ENCODE data around the gene PKMYT1.

GRCh38 chr16:2962334-2963073 is 17.7 kb downstream of the PKMYT1 start:
- TF ChIP-seq CTCF (optimal IDR thresholded peaks at IDR 0.05 in 1 of 3, IDR thresholded peaks at IDR 0.05 in 1 of 3, conservative IDR thresholded peaks at IDR 0.05 in 1 of 3; ENCODE audit: extremely low read depth in 1 of 3, insufficient read depth in 2 of 3, low read length in 3 of 3) = no peak
- TF ChIP-seq EZH2 (IDR thresholded peaks at IDR 0.05; ENCODE audit: low read length) = no peak
